GM12872 (cell line): ENCODE results near the gene KLRC3.
"Not testable (repeated sequence)": the region's sequence is repeated elsewhere in the genome, so short reads cannot be mapped to it uniquely, and the experiment has no call there.

Experiments used
- TF ChIP-seq, protein P1 (sequence below): IDR thresholded peaks from 3 replicates; pipeline ENCODE4 v1.5.1; 2011; ENCODE audit warnings: low read depth, mild to moderate bottlenecking, low read length, moderate library complexity; ENCODE audit not compliant: insufficient read depth

The KLRC3 gene

DNA sequence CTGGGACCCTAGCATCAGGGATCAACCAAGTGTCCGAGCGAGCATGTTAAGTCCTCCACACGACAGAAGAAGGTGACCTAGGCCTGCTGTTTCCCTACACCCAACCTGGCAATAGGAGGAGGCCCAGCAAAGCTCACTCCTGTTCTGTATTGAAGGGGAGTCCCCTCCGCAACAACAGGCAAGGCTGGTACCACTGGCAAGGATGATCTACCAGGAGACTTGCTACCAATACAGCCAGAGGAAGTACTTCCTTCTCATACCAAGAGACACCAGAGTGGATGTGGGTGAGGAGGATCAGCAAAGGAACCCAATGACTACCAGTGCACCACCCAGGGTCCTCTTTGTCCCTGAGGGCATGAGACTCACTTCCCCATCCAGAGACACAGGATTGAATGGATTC is 27.8 kb upstream of the KLRC3 start:
- TF ChIP-seq, protein P1, sequence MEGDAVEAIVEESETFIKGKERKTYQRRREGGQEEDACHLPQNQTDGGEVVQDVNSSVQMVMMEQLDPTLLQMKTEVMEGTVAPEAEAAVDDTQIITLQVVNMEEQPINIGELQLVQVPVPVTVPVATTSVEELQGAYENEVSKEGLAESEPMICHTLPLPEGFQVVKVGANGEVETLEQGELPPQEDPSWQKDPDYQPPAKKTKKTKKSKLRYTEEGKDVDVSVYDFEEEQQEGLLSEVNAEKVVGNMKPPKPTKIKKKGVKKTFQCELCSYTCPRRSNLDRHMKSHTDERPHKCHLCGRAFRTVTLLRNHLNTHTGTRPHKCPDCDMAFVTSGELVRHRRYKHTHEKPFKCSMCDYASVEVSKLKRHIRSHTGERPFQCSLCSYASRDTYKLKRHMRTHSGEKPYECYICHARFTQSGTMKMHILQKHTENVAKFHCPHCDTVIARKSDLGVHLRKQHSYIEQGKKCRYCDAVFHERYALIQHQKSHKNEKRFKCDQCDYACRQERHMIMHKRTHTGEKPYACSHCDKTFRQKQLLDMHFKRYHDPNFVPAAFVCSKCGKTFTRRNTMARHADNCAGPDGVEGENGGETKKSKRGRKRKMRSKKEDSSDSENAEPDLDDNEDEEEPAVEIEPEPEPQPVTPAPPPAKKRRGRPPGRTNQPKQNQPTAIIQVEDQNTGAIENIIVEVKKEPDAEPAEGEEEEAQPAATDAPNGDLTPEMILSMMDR, result no peak

DNA sequence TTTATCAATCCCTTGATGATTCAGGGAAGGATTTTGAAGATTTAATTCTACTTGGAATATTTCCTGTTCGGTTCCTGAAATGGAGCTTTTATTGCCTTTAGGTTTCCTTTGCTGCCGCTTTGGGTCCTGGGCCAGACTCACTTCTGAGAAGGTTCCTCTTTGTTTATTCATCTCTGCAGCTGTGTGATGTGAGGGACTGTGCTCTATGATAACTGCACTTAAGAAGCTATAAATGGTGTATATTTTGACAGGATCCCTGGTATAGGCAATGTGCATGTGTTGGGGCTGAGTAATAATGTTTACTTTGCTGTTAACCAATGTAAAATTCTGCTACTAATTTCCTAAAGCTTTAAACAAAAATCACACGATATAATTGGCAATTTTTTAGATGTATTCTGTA is 15.4 kb upstream of the KLRC3 start, which contains the start of gene KLRC2:
KLRC2 (minus strand) TSS at position 195 of the 400 bp plus-strand sequence; CDS start at position 171, 24 bp downstream.
- TF ChIP-seq, protein P1, result not testable (repeated sequence)

DNA sequence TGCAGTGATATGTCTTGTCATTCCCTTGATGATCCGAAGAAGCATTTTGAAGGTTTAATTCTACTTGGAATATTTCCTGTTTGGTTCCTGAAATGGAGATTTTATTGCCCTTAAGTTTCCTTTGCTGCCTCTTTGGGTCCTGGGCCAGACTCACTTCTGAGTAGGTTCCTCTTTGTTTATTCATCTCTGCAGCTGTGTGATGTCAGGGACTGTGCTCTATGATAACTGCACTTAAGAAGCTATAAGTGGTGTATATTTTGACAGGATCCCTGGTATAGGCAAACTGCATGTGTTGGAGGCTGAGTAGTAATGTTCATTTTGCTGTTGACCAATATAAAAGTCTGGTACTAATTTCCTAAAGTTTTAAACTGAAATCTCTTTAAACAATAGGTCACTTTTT is 11.0 kb downstream of the KLRC3 start, which contains the start of gene KLRC4:
KLRC4 (minus strand) TSS at position 366 of the 400 bp plus-strand sequence; CDS start at position 184, 182 bp downstream.
- TF ChIP-seq, protein P1, result no peak

DNA sequence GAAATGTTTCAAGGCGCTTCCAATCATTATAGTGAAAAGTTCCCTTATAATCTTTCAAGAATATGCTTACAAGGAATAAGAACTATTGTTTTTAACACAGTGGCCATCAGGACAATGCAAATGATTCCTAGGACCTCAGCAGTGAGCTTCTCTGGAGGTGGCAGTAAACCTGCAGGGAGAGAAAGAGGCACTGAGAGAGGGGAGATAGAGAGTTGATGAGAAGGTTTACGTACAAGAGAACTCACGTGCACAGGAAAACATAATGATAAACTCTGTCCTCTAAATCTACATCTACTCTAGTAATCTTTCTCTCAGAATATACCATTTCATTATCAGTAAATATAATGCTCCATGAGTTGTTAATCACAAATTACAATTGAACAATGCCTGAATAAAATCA is 11.6 kb downstream of the KLRC3 start:
- TF ChIP-seq, protein P1, result no peak

DNA sequence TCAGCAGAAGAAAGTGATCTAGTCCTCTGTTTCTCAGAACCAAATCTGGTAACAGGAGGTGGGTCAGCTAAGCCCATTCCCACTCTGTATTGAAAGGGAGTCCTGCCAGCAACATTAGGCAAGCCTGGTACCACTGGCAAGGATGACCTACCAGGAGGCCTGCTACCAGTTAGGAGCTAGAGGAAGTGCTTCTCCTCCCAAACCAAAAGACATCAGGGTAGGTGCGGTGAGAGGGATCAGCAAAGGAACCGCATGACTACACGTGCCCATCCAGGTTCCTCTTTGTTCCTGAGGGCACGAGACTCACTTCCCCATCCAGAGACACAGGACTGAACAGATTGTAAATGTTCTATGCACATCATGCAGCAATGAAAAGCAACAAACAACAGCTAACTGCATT is 13.7 kb downstream of the KLRC3 start:
- TF ChIP-seq, protein P1, result no peak

DNA sequence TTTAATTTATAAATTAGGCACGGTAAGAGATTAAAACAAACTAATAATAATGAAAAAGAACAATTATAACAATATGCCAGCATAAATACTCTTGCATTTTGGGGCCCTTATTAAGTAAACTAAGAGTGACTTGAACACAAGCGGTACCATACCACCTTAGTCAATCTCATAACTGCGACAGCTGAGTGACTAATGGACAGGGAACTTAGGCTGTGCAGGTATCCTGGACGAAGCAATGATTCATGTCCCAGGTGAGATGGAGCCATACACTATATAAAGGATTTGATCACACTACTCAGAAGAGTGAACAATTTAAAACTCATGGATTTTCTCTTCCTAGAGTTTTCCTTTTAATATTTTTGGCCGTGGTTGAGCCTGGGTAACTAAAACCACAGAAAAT is 15.1 kb downstream of the KLRC3 start:
- TF ChIP-seq, protein P1, result no peak

DNA sequence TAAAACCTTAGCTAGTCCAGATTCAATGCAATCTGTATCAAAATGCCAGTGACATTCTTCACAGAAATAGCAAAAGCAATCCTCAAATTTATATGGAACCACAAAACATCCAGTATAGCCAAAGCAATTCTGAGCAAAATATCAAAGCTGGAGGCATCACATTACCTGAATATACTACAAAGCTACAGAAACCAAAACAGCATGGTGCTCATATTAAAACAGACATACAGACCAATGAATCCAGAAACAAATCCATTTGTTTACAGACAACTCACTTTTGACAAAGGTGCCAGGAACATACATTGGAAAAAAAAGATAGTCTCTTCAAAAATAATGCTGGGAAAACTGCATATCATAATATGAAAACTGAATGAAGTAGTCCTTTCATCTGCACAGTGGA is 15.6 kb downstream of the KLRC3 start:
- TF ChIP-seq, protein P1, result no peak
